GM23338 (cell line): ENCODE data around the gene LEP. TPM values are rescaled to one million over a fixed set of nuclear protein-coding genes. Genes with fewer than 3 reads are reported as not detected.

ENCODE experiments used
- ATAC-seq: fragments of 200-7000 bp; cut with Tn5 transposase; 3 replicates; pipeline ENCODE4 v1.9.1; 2020
- DNase-seq: peaks from one replicate; pipeline ENCODE4 v3.0.0-alpha.2; 2015; ENCODE audit warnings: low spot score
- H2AFZ ChIP-seq: fragments of 200-600 bp; sonication (generic); 2 replicates; pipeline ENCODE4 v1.8.0; 2016; ENCODE audit warnings: antibody characterized with exemption, mild to moderate bottlenecking, moderate library complexity
- H3F3A ChIP-seq: fragments of 200-600 bp; sonication (generic); replicated peaks from 2 replicates; pipeline ENCODE4 v1.8.0; 2017; ENCODE audit warnings: antibody characterized with exemption, mixed run types, low read depth
- H3K27ac ChIP-seq: fragments of 200-600 bp; sonication (generic); 2 replicates; pipeline ENCODE4 v1.6.1; 2016; ENCODE audit warnings: low read depth
- H3K27me3 ChIP-seq: fragments of 200-600 bp; sonication (generic); 2 replicates; pipeline ENCODE4 v1.8.0; 2016; ENCODE audit warnings: mild to moderate bottlenecking, mixed run types, moderate library complexity; ENCODE audit not compliant: insufficient read depth
- H3K36me3 ChIP-seq: fragments of 200-600 bp; sonication (generic); 2 replicates; pipeline ENCODE4 v1.8.0; 2016; ENCODE audit warnings: mild to moderate bottlenecking; ENCODE audit not compliant: insufficient read depth
- H3K4me1 ChIP-seq: fragments of 200-600 bp; sonication (generic); 2 replicates; pipeline ENCODE4 v1.8.0; 2016; ENCODE audit warnings: mild to moderate bottlenecking, moderate library complexity; ENCODE audit not compliant: insufficient read depth
- H3K4me2 ChIP-seq: fragments of 200-600 bp; sonication (generic); 2 replicates; pipeline ENCODE4 v1.7.1; 2017; ENCODE audit warnings: mixed run types
- H3K4me3 ChIP-seq: fragments of 200-600 bp; sonication (generic); 2 replicates; pipeline ENCODE4 v1.6.1; 2016; ENCODE audit warnings: mixed run types
- H3K79me2 ChIP-seq: fragments of 200-600 bp; sonication (generic); replicated peaks from 2 replicates; pipeline ENCODE4 v1.8.0; 2017; ENCODE audit warnings: mild to moderate bottlenecking; ENCODE audit not compliant: insufficient read depth
- H3K9me2 ChIP-seq: fragments of 200-600 bp; sonication (generic); 2 replicates; pipeline ENCODE4 v1.8.0; 2017; ENCODE audit not compliant: insufficient read depth
- H4K20me1 ChIP-seq: fragments of 200-600 bp; sonication (generic); replicated peaks from 2 replicates; pipeline ENCODE4 v1.8.0; 2017; ENCODE audit warnings: mild to moderate bottlenecking; ENCODE audit not compliant: insufficient read depth
- H3K27ac Mint-ChIP-seq: 2 replicates; pipeline ENCODE4 v1.8.0; 2020; ENCODE audit warnings: inconsistent platforms, mild to moderate bottlenecking, moderate library complexity, mixed read lengths
- H3K27me3 Mint-ChIP-seq: 3 replicates; pipeline ENCODE4 v1.8.0; 2022; ENCODE audit warnings: low read depth, mild to moderate bottlenecking, moderate library complexity, mixed read lengths, inconsistent platforms; ENCODE audit not compliant: insufficient read depth, poor library complexity
- H3K36me3 Mint-ChIP-seq: 3 replicates; pipeline ENCODE4 v1.8.0; 2021; ENCODE audit warnings: low read depth, mild to moderate bottlenecking, inconsistent platforms, moderate library complexity, mixed read lengths
- H3K4me1 Mint-ChIP-seq: 3 replicates; pipeline ENCODE4 v1.8.0; 2020; ENCODE audit warnings: mild to moderate bottlenecking, inconsistent platforms, mixed read lengths
- H3K4me3 Mint-ChIP-seq: 3 replicates; pipeline ENCODE4 v1.8.0; 2021; ENCODE audit warnings: moderate library complexity, mild to moderate bottlenecking, inconsistent platforms, mixed read lengths
- H3K9me3 Mint-ChIP-seq: 3 replicates; pipeline ENCODE4 v1.8.0; 2020; ENCODE audit warnings: moderate library complexity, mild to moderate bottlenecking, inconsistent platforms, mixed read lengths
- CREB1 ChIP-seq: fragments of 250-450 bp; sonication (Bioruptor Pico); IDR thresholded peaks from 2 replicates; pipeline ENCODE4 v1.5.0; 2020; ENCODE audit warnings: low read depth, mild to moderate bottlenecking, moderate library complexity
- EZH2 ChIP-seq: fragments of 200-600 bp; sonication (generic); IDR thresholded peaks from one replicate; pipeline ENCODE4 v1.8.0; 2017; ENCODE audit warnings: antibody characterized with exemption, mild to moderate bottlenecking, low read depth; ENCODE audit not compliant: unreplicated experiment
- EZH2phosphoT487 ChIP-seq: fragments of 200-600 bp; sonication (generic); IDR thresholded peaks from one replicate; pipeline ENCODE4 v1.8.1; 2018; ENCODE audit warnings: antibody characterized with exemption; ENCODE audit not compliant: unreplicated experiment
- JUNB ChIP-seq: IDR thresholded peaks from one replicate; pipeline ENCODE4 v1.6.1; 2016; ENCODE audit warnings: antibody characterized with exemption; ENCODE audit not compliant: unreplicated experiment
- NANOG ChIP-seq: IDR thresholded peaks from 2 replicates; pipeline ENCODE4 v1.6.1; 2016; ENCODE audit warnings: antibody characterized with exemption, borderline replicate concordance
- POLR2AphosphoS5 ChIP-seq: IDR thresholded peaks from 2 replicates; pipeline ENCODE4 v1.6.1; 2016; ENCODE audit warnings: antibody characterized with exemption, low read depth
- STAT1 ChIP-seq: IDR thresholded peaks from one replicate; pipeline ENCODE4 v1.6.1; 2016; ENCODE audit warnings: antibody characterized with exemption; ENCODE audit not compliant: unreplicated experiment
- ZNF114 ChIP-seq: fragments of 250-450 bp; sonication (Bioruptor Pico); IDR thresholded peaks from 2 replicates; pipeline ENCODE4 v1.5.0; 2020; ENCODE audit warnings: mild to moderate bottlenecking, moderate library complexity
- ZNF331 ChIP-seq: fragments of 250-450 bp; sonication (Bioruptor Pico); IDR thresholded peaks from 2 replicates; pipeline ENCODE4 v1.5.0; 2020; ENCODE audit warnings: low read depth, mild to moderate bottlenecking, moderate library complexity
- polyA plus RNA-seq: library from polyadenylated mRNA; unstranded; fragments of >200 nt; fragmentation: Nextera tagmentation; extraction: Ambion mirVana; gene quantifications from 2 replicates; pipeline ENCODE4 v1.2.1, GENCODE V29; 2016
- total RNA-seq: library from RNA; depleted of rRNA; stranded (reverse); fragments of >200 nt; shearing (Covaris generic); gene quantifications from 2 replicates; pipeline ENCODE4 v1.2.3, GENCODE V29; 2014
- TF ChIP-seq, protein P1 (sequence below): IDR thresholded peaks from one replicate; pipeline ENCODE4 v1.6.1; 2018; ENCODE audit warnings: antibody characterized with exemption; ENCODE audit not compliant: unreplicated experiment
- TF ChIP-seq, protein P2 (sequence below): IDR thresholded peaks from 2 replicates; pipeline ENCODE4 v1.6.1; 2016; ENCODE audit warnings: antibody characterized with exemption
- TF ChIP-seq, protein P3 (sequence below), 2 experiments: fragments of 200-600 bp in 1 of 2; sonication (generic) in 1 of 2; conservative IDR thresholded peaks; 2 replicates each; pipeline versions ENCODE4 v1.5.1 to v1.6.1; 2016 to 2017; ENCODE audit warnings: antibody characterized with exemption in 2 of 2, low read depth in 2 of 2, mild to moderate bottlenecking in 2 of 2, moderate library complexity in 1 of 2
- TF ChIP-seq, protein P4 (sequence below): fragments of 250-450 bp; sonication (Bioruptor Pico); IDR thresholded peaks from 2 replicates; pipeline ENCODE4 v1.5.0; 2020; ENCODE audit warnings: mild to moderate bottlenecking, moderate library complexity

The LEP gene
- total and polyA plus RNA-seq, 2 experiments from 2014 or later: not detected

DNA sequence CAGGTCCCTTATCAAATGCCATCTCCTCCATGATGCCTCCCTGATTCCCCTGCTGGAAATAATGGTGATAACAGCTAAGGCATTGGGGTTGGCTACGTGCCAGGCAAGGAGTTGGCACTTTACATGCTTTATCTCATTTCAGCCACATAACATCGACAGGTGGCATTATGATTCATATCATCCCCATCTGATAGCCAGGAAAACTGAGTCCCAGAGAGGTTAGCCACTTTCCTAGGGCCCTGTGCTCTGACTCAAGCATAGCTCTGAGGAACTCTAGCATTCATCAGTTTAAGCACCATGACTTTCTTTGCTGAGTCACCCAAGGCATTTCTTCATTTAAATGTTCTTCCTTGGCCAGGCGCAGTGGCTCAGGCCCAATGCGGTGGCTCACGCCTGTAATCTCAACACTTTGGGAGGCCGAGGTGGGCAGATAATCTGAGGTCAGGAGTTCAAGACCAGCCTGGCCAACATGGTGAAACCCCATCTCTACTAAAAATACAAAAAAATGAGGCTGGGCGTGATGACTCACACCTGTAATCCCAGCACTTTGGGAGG lies 6.6 kb downstream of the LEP start:
- Mint-ChIP-seq H3K27me3 (peaks cover 9% of the 10 kb centered on the region), H3K4me3 (no peak overlapping the region), H3K4me1 (peaks cover 5% of the 10 kb centered on the region; the same call in 1 of the 3 replicates), H3K27ac (no peak overlapping the region), H3K36me3 (no peaks in the 10 kb centered on the region), H3K9me3 (no peaks in the 10 kb centered on the region; the same call in 2 of the 3 replicates)
- DNase-seq (no peak), ATAC-seq (no peak)
- Histone ChIP-seq H3K27ac (no peak overlapping the region), H3K4me2 (no peak overlapping the region), H3K4me1 (no peaks in the 10 kb centered on the region), H2AFZ (no peak overlapping the region), H3K79me2 (no peaks in the 10 kb centered on the region), H3F3A (no peaks in the 10 kb centered on the region), H4K20me1 (no peaks in the 10 kb centered on the region), H3K4me3 (no peak overlapping the region), H3K36me3 (no peaks in the 10 kb centered on the region), H3K9me2 (peaks cover 13% of the 10 kb centered on the region), H3K27me3 (no peaks in the 10 kb centered on the region)
- TF ChIP-seq ZNF114 (no peak), EZH2phosphoT487 (no peak), STAT1 (no peak), EZH2 (no peak), POLR2AphosphoS5 (no peak), CREB1 (CRISPR knock-in tag) (no peak), ZNF331 (CRISPR knock-in tag) (no peak), NANOG (no peak), JUNB (no peak)
- TF ChIP-seq, protein P1, sequence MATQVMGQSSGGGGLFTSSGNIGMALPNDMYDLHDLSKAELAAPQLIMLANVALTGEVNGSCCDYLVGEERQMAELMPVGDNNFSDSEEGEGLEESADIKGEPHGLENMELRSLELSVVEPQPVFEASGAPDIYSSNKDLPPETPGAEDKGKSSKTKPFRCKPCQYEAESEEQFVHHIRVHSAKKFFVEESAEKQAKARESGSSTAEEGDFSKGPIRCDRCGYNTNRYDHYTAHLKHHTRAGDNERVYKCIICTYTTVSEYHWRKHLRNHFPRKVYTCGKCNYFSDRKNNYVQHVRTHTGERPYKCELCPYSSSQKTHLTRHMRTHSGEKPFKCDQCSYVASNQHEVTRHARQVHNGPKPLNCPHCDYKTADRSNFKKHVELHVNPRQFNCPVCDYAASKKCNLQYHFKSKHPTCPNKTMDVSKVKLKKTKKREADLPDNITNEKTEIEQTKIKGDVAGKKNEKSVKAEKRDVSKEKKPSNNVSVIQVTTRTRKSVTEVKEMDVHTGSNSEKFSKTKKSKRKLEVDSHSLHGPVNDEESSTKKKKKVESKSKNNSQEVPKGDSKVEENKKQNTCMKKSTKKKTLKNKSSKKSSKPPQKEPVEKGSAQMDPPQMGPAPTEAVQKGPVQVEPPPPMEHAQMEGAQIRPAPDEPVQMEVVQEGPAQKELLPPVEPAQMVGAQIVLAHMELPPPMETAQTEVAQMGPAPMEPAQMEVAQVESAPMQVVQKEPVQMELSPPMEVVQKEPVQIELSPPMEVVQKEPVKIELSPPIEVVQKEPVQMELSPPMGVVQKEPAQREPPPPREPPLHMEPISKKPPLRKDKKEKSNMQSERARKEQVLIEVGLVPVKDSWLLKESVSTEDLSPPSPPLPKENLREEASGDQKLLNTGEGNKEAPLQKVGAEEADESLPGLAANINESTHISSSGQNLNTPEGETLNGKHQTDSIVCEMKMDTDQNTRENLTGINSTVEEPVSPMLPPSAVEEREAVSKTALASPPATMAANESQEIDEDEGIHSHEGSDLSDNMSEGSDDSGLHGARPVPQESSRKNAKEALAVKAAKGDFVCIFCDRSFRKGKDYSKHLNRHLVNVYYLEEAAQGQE: no peak
- TF ChIP-seq, protein P2, sequence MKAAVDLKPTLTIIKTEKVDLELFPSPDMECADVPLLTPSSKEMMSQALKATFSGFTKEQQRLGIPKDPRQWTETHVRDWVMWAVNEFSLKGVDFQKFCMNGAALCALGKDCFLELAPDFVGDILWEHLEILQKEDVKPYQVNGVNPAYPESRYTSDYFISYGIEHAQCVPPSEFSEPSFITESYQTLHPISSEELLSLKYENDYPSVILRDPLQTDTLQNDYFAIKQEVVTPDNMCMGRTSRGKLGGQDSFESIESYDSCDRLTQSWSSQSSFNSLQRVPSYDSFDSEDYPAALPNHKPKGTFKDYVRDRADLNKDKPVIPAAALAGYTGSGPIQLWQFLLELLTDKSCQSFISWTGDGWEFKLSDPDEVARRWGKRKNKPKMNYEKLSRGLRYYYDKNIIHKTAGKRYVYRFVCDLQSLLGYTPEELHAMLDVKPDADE: no peak
- TF ChIP-seq, protein P3, sequence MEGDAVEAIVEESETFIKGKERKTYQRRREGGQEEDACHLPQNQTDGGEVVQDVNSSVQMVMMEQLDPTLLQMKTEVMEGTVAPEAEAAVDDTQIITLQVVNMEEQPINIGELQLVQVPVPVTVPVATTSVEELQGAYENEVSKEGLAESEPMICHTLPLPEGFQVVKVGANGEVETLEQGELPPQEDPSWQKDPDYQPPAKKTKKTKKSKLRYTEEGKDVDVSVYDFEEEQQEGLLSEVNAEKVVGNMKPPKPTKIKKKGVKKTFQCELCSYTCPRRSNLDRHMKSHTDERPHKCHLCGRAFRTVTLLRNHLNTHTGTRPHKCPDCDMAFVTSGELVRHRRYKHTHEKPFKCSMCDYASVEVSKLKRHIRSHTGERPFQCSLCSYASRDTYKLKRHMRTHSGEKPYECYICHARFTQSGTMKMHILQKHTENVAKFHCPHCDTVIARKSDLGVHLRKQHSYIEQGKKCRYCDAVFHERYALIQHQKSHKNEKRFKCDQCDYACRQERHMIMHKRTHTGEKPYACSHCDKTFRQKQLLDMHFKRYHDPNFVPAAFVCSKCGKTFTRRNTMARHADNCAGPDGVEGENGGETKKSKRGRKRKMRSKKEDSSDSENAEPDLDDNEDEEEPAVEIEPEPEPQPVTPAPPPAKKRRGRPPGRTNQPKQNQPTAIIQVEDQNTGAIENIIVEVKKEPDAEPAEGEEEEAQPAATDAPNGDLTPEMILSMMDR (conservative IDR thresholded peaks at IDR 0.05; ENCODE audit: low read depth in 2 of 2): no peak
- TF ChIP-seq, protein P4, sequence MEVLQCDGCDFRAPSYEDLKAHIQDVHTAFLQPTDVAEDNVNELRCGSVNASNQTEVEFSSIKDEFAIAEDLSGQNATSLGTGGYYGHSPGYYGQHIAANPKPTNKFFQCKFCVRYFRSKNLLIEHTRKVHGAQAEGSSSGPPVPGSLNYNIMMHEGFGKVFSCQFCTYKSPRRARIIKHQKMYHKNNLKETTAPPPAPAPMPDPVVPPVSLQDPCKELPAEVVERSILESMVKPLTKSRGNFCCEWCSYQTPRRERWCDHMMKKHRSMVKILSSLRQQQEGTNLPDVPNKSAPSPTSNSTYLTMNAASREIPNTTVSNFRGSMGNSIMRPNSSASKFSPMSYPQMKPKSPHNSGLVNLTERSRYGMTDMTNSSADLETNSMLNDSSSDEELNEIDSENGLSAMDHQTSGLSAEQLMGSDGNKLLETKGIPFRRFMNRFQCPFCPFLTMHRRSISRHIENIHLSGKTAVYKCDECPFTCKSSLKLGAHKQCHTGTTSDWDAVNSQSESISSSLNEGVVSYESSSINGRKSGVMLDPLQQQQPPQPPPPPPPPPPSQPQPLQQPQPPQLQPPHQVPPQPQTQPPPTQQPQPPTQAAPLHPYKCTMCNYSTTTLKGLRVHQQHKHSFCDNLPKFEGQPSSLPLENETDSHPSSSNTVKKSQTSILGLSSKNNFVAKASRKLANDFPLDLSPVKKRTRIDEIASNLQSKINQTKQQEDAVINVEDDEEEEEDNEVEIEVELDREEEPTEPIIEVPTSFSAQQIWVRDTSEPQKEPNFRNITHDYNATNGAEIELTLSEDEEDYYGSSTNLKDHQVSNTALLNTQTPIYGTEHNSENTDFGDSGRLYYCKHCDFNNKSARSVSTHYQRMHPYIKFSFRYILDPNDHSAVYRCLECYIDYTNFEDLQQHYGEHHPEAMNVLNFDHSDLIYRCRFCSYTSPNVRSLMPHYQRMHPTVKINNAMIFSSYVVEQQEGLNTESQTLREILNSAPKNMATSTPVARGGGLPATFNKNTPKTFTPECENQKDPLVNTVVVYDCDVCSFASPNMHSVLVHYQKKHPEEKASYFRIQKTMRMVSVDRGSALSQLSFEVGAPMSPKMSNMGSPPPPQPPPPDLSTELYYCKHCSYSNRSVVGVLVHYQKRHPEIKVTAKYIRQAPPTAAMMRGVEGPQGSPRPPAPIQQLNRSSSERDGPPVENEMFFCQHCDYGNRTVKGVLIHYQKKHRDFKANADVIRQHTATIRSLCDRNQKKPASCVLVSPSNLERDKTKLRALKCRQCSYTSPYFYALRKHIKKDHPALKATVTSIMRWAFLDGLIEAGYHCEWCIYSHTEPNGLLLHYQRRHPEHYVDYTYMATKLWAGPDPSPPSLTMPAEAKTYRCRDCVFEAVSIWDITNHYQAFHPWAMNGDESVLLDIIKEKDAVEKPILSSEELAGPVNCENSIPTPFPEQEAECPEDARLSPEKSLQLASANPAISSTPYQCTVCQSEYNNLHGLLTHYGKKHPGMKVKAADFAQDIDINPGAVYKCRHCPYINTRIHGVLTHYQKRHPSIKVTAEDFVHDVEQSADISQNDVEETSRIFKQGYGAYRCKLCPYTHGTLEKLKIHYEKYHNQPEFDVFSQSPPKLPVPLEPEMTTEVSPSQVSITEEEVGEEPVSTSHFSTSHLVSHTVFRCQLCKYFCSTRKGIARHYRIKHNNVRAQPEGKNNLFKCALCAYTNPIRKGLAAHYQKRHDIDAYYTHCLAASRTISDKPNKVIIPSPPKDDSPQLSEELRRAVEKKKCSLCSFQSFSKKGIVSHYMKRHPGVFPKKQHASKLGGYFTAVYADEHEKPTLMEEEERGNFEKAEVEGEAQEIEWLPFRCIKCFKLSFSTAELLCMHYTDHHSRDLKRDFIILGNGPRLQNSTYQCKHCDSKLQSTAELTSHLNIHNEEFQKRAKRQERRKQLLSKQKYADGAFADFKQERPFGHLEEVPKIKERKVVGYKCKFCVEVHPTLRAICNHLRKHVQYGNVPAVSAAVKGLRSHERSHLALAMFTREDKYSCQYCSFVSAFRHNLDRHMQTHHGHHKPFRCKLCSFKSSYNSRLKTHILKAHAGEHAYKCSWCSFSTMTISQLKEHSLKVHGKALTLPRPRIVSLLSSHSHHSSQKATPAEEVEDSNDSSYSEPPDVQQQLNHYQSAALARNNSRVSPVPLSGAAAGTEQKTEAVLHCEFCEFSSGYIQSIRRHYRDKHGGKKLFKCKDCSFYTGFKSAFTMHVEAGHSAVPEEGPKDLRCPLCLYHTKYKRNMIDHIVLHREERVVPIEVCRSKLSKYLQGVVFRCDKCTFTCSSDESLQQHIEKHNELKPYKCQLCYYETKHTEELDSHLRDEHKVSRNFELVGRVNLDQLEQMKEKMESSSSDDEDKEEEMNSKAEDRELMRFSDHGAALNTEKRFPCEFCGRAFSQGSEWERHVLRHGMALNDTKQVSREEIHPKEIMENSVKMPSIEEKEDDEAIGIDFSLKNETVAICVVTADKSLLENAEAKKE: no peak
